IMR-90 (cell line): ENCODE measurements around the gene CRIM1. TPM values are rescaled to one million over a fixed set of nuclear protein-coding genes. Genes with fewer than 3 reads are reported as not detected.

Experiments
- ATAC-seq: fragments of 200-7000 bp; cut with Tn5 transposase; 2 replicates; pipeline ENCODE4 v1.9.1; 2020; ENCODE audit warnings: low read depth, mild to moderate bottlenecking, moderate library complexity
- BruUV-seq: library from RNA; stranded (reverse); fragments of 400-500 nt; replicated peaks from 2 replicates; lab custom pipeline; 2021; lab: Mats Ljungman, UMichigan
- CTCF ChIA-PET: fragments of 300-600 bp; formaldehyde crosslinking; extraction: SDS; loops from one replicate; lab custom pipeline; 2021; ENCODE audit warnings: antibody characterized with exemption; lab: Yijun Ruan, JAX
- POLR2A ChIA-PET: fragments of 300-600 bp; sonication (Branson Sonifier 250); formaldehyde crosslinking; loops from one replicate; lab custom pipeline; 2022; ENCODE audit warnings: antibody characterized with exemption; ENCODE audit not compliant: unreplicated experiment; lab: Charles Lee
- DNase-seq: peaks from one replicate; pipeline ENCODE4 v3.0.0; 2013
- H2AFZ ChIP-seq: replicated peaks from 2 replicates; pipeline ENCODE3; 2013; ENCODE audit warnings: low read length, mild to moderate bottlenecking; ENCODE audit not compliant: poor library complexity
- H2AK5ac ChIP-seq: 2 replicates; pipeline ENCODE4 v1.6.1; 2013; ENCODE audit warnings: low read depth, low read length, inconsistent platforms
- H2AK9ac ChIP-seq: replicated peaks from 2 replicates; pipeline ENCODE3; 2013; ENCODE audit warnings: mild to moderate bottlenecking, low read depth, low read length, moderate library complexity; ENCODE audit not compliant: poor library complexity
- H2BK120ac ChIP-seq: 2 replicates; pipeline ENCODE4 v1.6.1; 2013; ENCODE audit warnings: low read depth, low read length, inconsistent platforms
- H2BK15ac ChIP-seq: 3 replicates; pipeline ENCODE4 v1.6.1; 2013; ENCODE audit warnings: low read depth, low read length, inconsistent platforms
- H2BK20ac ChIP-seq: 2 replicates; pipeline ENCODE4 v1.6.1; 2013; ENCODE audit warnings: low read depth, mild to moderate bottlenecking, inconsistent platforms, low read length, moderate library complexity
- H2BK5ac ChIP-seq: 2 replicates; pipeline ENCODE4 v1.6.1; 2013; ENCODE audit warnings: mild to moderate bottlenecking, low read depth, low read length, inconsistent platforms; ENCODE audit not compliant: poor library complexity, severe bottlenecking
- H3K14ac ChIP-seq: replicated peaks from 2 replicates; pipeline ENCODE4 v1.6.1; 2013; ENCODE audit warnings: low read depth, low read length, inconsistent platforms
- H3K18ac ChIP-seq: 2 replicates; pipeline ENCODE4 v1.6.1; 2013; ENCODE audit warnings: low read depth, low read length, control low read depth
- H3K23ac ChIP-seq: 2 replicates; pipeline ENCODE4 v1.6.1; 2013; ENCODE audit warnings: low read depth, low read length, inconsistent platforms
- H3K27ac ChIP-seq: 2 replicates; pipeline ENCODE4 v1.5.1; 2013; ENCODE audit warnings: mild to moderate bottlenecking, control low read depth, low read length; ENCODE audit not compliant: insufficient read depth
- H3K27me3 ChIP-seq: 2 replicates; pipeline ENCODE4 v1.6.1; 2013; ENCODE audit warnings: low read length; ENCODE audit not compliant: control insufficient read depth, insufficient read depth
- H3K36me3 ChIP-seq: 2 replicates; pipeline ENCODE4 v1.6.1; 2013; ENCODE audit warnings: low read length, mixed read lengths; ENCODE audit not compliant: control insufficient read depth, insufficient read depth
- H3K4ac ChIP-seq: 2 replicates; pipeline ENCODE4 v1.6.1; 2013; ENCODE audit warnings: low read depth, low read length, inconsistent platforms
- H3K4me1 ChIP-seq: 2 replicates; pipeline ENCODE4 v1.6.1; 2013; ENCODE audit warnings: low read length, mixed read lengths; ENCODE audit not compliant: control insufficient read depth, insufficient read depth
- H3K4me2 ChIP-seq: 2 replicates; pipeline ENCODE4 v1.6.1; 2013; ENCODE audit warnings: low read depth, mild to moderate bottlenecking, control low read depth, low read length, moderate library complexity
- H3K4me3 ChIP-seq: 2 replicates; pipeline ENCODE4 v1.5.1; 2013; ENCODE audit warnings: low read depth, mild to moderate bottlenecking, control low read depth, low read length, moderate library complexity; ENCODE audit not compliant: insufficient read depth
- H3K56ac ChIP-seq: 2 replicates; pipeline ENCODE4 v1.6.1; 2013; ENCODE audit warnings: low read length, inconsistent platforms; ENCODE audit not compliant: insufficient read depth; ENCODE audit errors: extremely low read depth
- H3K79me1 ChIP-seq, 2 experiments: 2 replicates each; pipeline ENCODE4 v1.6.1; 2013; ENCODE audit warnings: low read length in 2 of 2, inconsistent platforms in 1 of 2, low read depth in 1 of 2
- H3K9ac ChIP-seq: 2 replicates; pipeline ENCODE4 v1.6.1; 2013; ENCODE audit warnings: low read depth, low read length, control low read depth
- H3K9me1 ChIP-seq: 2 replicates; pipeline ENCODE4 v1.6.1; 2013; ENCODE audit warnings: low read length, inconsistent platforms; ENCODE audit not compliant: insufficient read depth
- H3K9me3 ChIP-seq: 2 replicates; pipeline ENCODE4 v1.6.1; 2013; ENCODE audit warnings: low read length; ENCODE audit not compliant: control insufficient read depth, insufficient read depth
- H4K20me1 ChIP-seq: 2 replicates; pipeline ENCODE4 v1.6.1; 2013; ENCODE audit warnings: low read length, inconsistent platforms; ENCODE audit not compliant: insufficient read depth
- H4K5ac ChIP-seq: 2 replicates; pipeline ENCODE4 v1.6.1; 2013; ENCODE audit warnings: mild to moderate bottlenecking, low read depth, low read length, control low read depth
- H4K8ac ChIP-seq, 2 experiments: 2 replicates each; pipeline ENCODE4 v1.6.1; 2013; ENCODE audit warnings: low read depth in 2 of 2, low read length in 2 of 2, control low read depth in 1 of 2, inconsistent platforms in 1 of 2
- H4K91ac ChIP-seq: 2 replicates; pipeline ENCODE4 v1.6.1; 2013; ENCODE audit warnings: low read depth, low read length, inconsistent platforms; ENCODE audit not compliant: insufficient read depth
- CEBPB ChIP-seq: IDR thresholded peaks from 2 replicates; pipeline ENCODE4 v1.6.1; 2012; ENCODE audit warnings: low read depth, low read length, improper control_type of control experiment
- FOS ChIP-seq: fragments of 150-350 bp; IDR thresholded peaks from 2 replicates; pipeline ENCODE4 v1.6.1; 2016; ENCODE audit warnings: low read depth, low read length
- MAFK ChIP-seq: IDR thresholded peaks from 2 replicates; pipeline ENCODE4 v1.6.1; 2012; ENCODE audit warnings: low read depth, low read length, improper control_type of control experiment
- MAZ ChIP-seq: IDR thresholded peaks from 2 replicates; pipeline ENCODE4 v1.6.1; 2012; ENCODE audit warnings: low read depth, mild to moderate bottlenecking, low read length, improper control_type of control experiment, moderate library complexity, borderline replicate concordance
- MXI1 ChIP-seq: IDR thresholded peaks from 2 replicates; pipeline ENCODE4 v1.6.1; 2012; ENCODE audit warnings: low read depth, mild to moderate bottlenecking, low read length, moderate library complexity, borderline replicate concordance
- NFE2L2 ChIP-seq: fragments of 150-350 bp; IDR thresholded peaks from 2 replicates; pipeline ENCODE4 v1.6.1; 2016; ENCODE audit warnings: low read depth, mild to moderate bottlenecking, low read length
- POLR2A ChIP-seq: IDR thresholded peaks from 2 replicates; pipeline ENCODE4 v1.6.1; 2012; ENCODE audit warnings: mild to moderate bottlenecking, low read depth, low read length
- RCOR1 ChIP-seq: IDR thresholded peaks from 2 replicates; pipeline ENCODE4 v1.6.1; 2012; ENCODE audit warnings: mild to moderate bottlenecking, low read length, improper control_type of control experiment; ENCODE audit not compliant: insufficient replicate concordance
- WGBS, 2 experiments: methylation state at CpG; one replicate each; pipeline versions ENCODE4 v1.1.5 to v1.1.7; 2013; ENCODE audit warnings: missing lambda C conversion rate in 2 of 2; ENCODE audit not compliant: insufficient read length in 1 of 2; ENCODE audit errors: extremely low coverage in 2 of 2; 5-methylcytosine and 5-hydroxymethylcytosine counted together
- dilution Hi-C: fragments of 300-500 bp; cut with HindIII; formaldehyde crosslinking; loops from one replicate; pipeline ENCODE4 v1.14.3; 2018; ENCODE audit warnings: low sequenced_read_pairs; ENCODE audit not compliant: unreplicated experiment
- in situ Hi-C: fragments of 300-500 bp; cut with MboI; formaldehyde crosslinking; loops from 3 replicates; pipeline ENCODE4 v1.14.3; 2019; ENCODE audit warnings: low sequenced_read_pairs, inconsistent platforms, mixed read lengths
- intact Hi-C: fragments of 100-400 bp; cut with micrococcal nuclease; formaldehyde crosslinking; loops from 2 replicates; pipeline ENCODE4 v1.10.0; 2022
- polyA plus RNA-seq, 3 experiments: library from polyadenylated mRNA; depleted of rRNA; stranded (reverse); fragments of >200 nt; gene quantifications; 2 replicates each; pipeline ENCODE4 v1.2.3, GENCODE V29; 2012; ENCODE audit warnings: low replicate concordance in 1 of 3
- total RNA-seq: library from RNA; depleted of rRNA; stranded (reverse); fragments of >200 nt; gene quantifications from 2 replicates; pipeline ENCODE4 v1.2.3, GENCODE V29; 2012
- TF ChIP-seq, protein P1 (sequence below): conservative IDR thresholded peaks from 2 replicates; pipeline ENCODE4 v1.5.1; 2012; ENCODE audit warnings: mild to moderate bottlenecking, low read depth, low read length, improper control_type of control experiment
- TF ChIP-seq, protein P2 (sequence below): fragments of 150-350 bp; IDR thresholded peaks from 2 replicates; pipeline ENCODE4 v1.6.1; 2016; ENCODE audit warnings: low read depth, mild to moderate bottlenecking, low read length, moderate library complexity, borderline replicate concordance

The CRIM1 gene
- total and polyA plus RNA-seq, 2 of the 4 experiments (the other 2 are of a cell fraction), result 285 to 490 TPM

DNA sequence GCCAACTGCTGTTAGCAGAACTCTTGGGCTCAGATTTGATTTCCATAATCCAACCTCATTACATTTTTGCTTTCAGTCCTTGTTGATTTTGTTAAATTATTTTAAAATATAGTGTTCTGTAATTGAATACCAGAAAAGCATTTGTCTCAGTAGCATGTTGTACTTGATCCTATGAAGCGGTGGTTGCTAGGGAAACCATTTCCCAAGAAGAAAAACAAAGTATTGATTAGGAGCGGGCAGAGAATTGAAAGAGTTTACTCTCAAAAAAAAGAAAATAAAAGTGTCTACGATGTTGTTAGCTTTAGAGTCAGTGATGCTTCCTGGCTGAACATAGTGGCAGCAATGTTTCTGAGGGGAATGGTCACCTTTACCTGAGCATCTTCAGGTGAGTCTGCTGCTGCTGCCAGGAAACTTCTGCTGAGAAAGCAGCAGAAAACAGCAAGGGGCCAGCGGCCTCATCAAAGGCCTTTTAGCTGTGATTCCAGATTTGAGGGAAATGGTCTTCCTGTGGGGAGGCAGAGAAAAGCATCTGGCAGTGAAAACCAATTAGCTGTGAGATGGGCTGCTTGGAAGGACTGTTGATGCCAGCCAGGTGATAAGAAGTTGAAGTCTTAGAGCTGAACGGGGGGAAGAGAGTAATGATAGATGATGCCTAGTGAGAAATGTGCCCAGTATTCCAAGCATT is 37.1 kb downstream of the CRIM1 start:
- no peaks in the 10 kb centered on the region for H3K27me3 ChIP-seq
- peak overlapping the region; percentile 16; the same call in 1 of the 2 replicates for H3K18ac ChIP-seq
- peaks cover 28% of the 10 kb centered on the region for H3K4me1 ChIP-seq
- dilution Hi-C loops (no loop called here), in situ Hi-C loops (no loop called here), intact Hi-C loops (no loop called here)
- 75% methylated on average over 1 of the region's 5 CpGs; no CpG with 5 or more reads in 1 of the 2 experiments for WGBS, 2 experiments
- H4K20me1 ChIP-seq, result peaks cover 72% of the 10 kb centered on the region
- no peak overlapping the region for H2BK120ac ChIP-seq
- POLR2A ChIA-PET, result no interaction called here
- H3K27ac ChIP-seq, result peak overlapping the region; percentile 2; the same call in 1 of the 2 replicates
- H4K8ac ChIP-seq, result peak overlapping the region in 1 of 2 experiments; percentile 44; a peak in 1 of 4 replicates
- H3K9me1 ChIP-seq, result peaks cover 28% of the 10 kb centered on the region
- H3K9me3 ChIP-seq, result no peaks in the 10 kb centered on the region
- H3K9ac ChIP-seq, result no peak overlapping the region
- ATAC-seq (no peak), DNase-seq (no peak)
- H3K36me3 ChIP-seq, result peaks cover 11% of the 10 kb centered on the region
- TF ChIP-seq MAFK, result no peak
- no peak for TF ChIP-seq POLR2A
- TF ChIP-seq, protein P1, sequence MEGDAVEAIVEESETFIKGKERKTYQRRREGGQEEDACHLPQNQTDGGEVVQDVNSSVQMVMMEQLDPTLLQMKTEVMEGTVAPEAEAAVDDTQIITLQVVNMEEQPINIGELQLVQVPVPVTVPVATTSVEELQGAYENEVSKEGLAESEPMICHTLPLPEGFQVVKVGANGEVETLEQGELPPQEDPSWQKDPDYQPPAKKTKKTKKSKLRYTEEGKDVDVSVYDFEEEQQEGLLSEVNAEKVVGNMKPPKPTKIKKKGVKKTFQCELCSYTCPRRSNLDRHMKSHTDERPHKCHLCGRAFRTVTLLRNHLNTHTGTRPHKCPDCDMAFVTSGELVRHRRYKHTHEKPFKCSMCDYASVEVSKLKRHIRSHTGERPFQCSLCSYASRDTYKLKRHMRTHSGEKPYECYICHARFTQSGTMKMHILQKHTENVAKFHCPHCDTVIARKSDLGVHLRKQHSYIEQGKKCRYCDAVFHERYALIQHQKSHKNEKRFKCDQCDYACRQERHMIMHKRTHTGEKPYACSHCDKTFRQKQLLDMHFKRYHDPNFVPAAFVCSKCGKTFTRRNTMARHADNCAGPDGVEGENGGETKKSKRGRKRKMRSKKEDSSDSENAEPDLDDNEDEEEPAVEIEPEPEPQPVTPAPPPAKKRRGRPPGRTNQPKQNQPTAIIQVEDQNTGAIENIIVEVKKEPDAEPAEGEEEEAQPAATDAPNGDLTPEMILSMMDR, result no peak
- TF ChIP-seq MAZ, result no peak
- TF ChIP-seq FOS, result no peak
- no peak for TF ChIP-seq MXI1
- no peak for TF ChIP-seq CEBPB
- TF ChIP-seq RCOR1, result no peak
- TF ChIP-seq, protein P2, sequence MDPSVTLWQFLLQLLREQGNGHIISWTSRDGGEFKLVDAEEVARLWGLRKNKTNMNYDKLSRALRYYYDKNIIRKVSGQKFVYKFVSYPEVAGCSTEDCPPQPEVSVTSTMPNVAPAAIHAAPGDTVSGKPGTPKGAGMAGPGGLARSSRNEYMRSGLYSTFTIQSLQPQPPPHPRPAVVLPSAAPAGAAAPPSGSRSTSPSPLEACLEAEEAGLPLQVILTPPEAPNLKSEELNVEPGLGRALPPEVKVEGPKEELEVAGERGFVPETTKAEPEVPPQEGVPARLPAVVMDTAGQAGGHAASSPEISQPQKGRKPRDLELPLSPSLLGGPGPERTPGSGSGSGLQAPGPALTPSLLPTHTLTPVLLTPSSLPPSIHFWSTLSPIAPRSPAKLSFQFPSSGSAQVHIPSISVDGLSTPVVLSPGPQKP, result no peak
- no peak for TF ChIP-seq NFE2L2
- no peak overlapping the region for H3K56ac ChIP-seq
- H3K4ac ChIP-seq, result no peak overlapping the region
- peak overlapping the region; percentile 61 for H3K23ac ChIP-seq
- BruUV-seq, result no TSS peak
- H3K4me3 ChIP-seq, result no peak overlapping the region
- peak overlapping the region; percentile 8 for H2AK9ac ChIP-seq
- CTCF ChIA-PET, result no interaction called here
- no peak overlapping the region for H2BK15ac ChIP-seq
- no peak overlapping the region for H3K4me2 ChIP-seq
- no peak overlapping the region for H2BK20ac ChIP-seq
- H2AFZ ChIP-seq, result no peak overlapping the region
- H2AK5ac ChIP-seq, result no peak overlapping the region
- no peak overlapping the region for H4K5ac ChIP-seq
- no peak overlapping the region for H4K91ac ChIP-seq
- peak overlapping the region; percentile 53 for H2BK5ac ChIP-seq
- H3K14ac ChIP-seq, result peak overlapping the region; percentile 57
- peaks cover 18 to 57% of the 10 kb centered on the region in 2 experiments for H3K79me1 ChIP-seq
